Tibial nerve (tissue), 4 donors: ENCODE data around the gene RPTOR.
"Not testable (repeated sequence)": the region's sequence is repeated elsewhere in the genome, so short reads cannot be mapped to it uniquely, and the experiment has no call there.

Experiments
- CTCF ChIP-seq, 5 experiments: fragments of 200-600 bp in 3 of 5; fragments of 450-650 bp in 2 of 5; sonication (generic) in 3 of 5; IDR thresholded peaks; one replicate each; pipeline ENCODE4 v1.5.1; 2016 to 2019; ENCODE audit warnings: antibody characterized with exemption in 5 of 5, mild to moderate bottlenecking in 3 of 5, moderate library complexity in 2 of 5
- EP300 ChIP-seq, 2 donors: sonication (generic); formaldehyde crosslinking; IDR thresholded peaks; one replicate each; pipeline ENCODE4 v1.6.1; 2017; ENCODE audit warnings: antibody characterized with exemption in 2 of 2, mild to moderate bottlenecking in 1 of 2

GRCh38 chr17:80815718-80816117 is 271.1 kb downstream of the RPTOR start:
- TF ChIP-seq CTCF, EP300 (IDR thresholded peaks at IDR 0.05): not testable (repeated sequence)
